ENCODE results near the gene SLAMF8. TPM values are rescaled to one million over a fixed set of nuclear protein-coding genes. Genes with fewer than 3 reads are reported as not detected.
A peak's percentile ranks its signal among the peaks of the same experiment; 100 is the strongest.

Gene SLAMF8
- total RNA-seq: not detected in 2 replicates
- long read RNA-seq: 0 reads

GRCh38 chr1:159826441-159827101, at the start of gene SLAMF8:
Gene SLAMF8, plus strand, starts transcription at chr1:159826873. Its CDS starts 26 bp downstream, at chr1:159826899.
- DNase-seq (ENCODE audit: low read depth, low spot score): no peak
- H3K9me3 Mint-ChIP-seq: no peaks in the 10 kb centered on the region
- H3K4me3 Mint-ChIP-seq: no peak within 1 kb of the TSS
- peaks cover under 1% of the 10 kb centered on the region for H3K4me1 Mint-ChIP-seq
- H3K36me3 Mint-ChIP-seq (ENCODE audit: low read depth): no peaks in the 10 kb centered on the region
- peaks cover 41% of the 10 kb centered on the region for H3K27me3 Mint-ChIP-seq (ENCODE audit: low read depth)
- no peak within 1 kb of the TSS for H3K27ac Mint-ChIP-seq (ENCODE audit: unreplicated experiment)
- no peak for TF ChIP-seq CTCF (conservative IDR thresholded peaks at IDR 0.05)

DNA sequence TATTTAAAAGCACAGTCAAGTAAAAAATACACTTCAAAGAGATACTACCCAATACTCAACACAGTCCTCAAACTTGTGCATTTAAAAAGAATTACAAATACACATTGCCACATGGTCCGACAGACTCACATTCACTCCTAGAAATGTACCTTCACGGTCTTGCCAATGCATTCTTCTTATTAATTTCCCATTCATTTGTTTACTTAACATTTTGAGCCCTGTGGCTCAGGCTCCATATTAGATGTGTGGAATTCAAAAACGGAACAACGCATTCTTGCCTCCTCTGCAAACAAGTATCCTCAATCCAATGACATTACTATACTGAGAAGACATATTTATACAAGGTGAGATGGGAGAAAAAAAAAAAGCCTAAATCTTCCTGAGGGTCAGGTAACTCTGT, 48.4 kb upstream of the SLAMF8 start:
- no peaks in the 10 kb centered on the region for H3K36me3 Mint-ChIP-seq (ENCODE audit: low read depth)

GRCh38 chr1:159779403-159779851, 47.2 kb upstream of the SLAMF8 start:
- no peak for TF ChIP-seq CTCF (conservative IDR thresholded peaks at IDR 0.05)
- H3K4me3 Mint-ChIP-seq: peak overlapping the region; percentile 58
- H3K27me3 Mint-ChIP-seq (ENCODE audit: low read depth): peaks cover 73% of the 10 kb centered on the region
- H3K4me1 Mint-ChIP-seq: peaks cover 8% of the 10 kb centered on the region
- peaks cover 2% of the 10 kb centered on the region for H3K9me3 Mint-ChIP-seq
- no peak overlapping the region for H3K27ac Mint-ChIP-seq (ENCODE audit: unreplicated experiment)
- H3K36me3 Mint-ChIP-seq (ENCODE audit: low read depth): peaks cover 1% of the 10 kb centered on the region
- DNase-seq (ENCODE audit: low read depth, low spot score): no peak

More for the DNA sequence above, 48.4 kb upstream of the SLAMF8 start:
- H3K9me3 Mint-ChIP-seq: peaks cover 2% of the 10 kb centered on the region
- peaks cover 8% of the 10 kb centered on the region for H3K4me1 Mint-ChIP-seq
- H3K4me3 Mint-ChIP-seq: no peak overlapping the region
- TF ChIP-seq CTCF (conservative IDR thresholded peaks at IDR 0.05): no peak
- peaks cover 77% of the 10 kb centered on the region for H3K27me3 Mint-ChIP-seq (ENCODE audit: low read depth)
- no peak for DNase-seq (ENCODE audit: low read depth, low spot score)
- no peak overlapping the region for H3K27ac Mint-ChIP-seq (ENCODE audit: unreplicated experiment)

DNA sequence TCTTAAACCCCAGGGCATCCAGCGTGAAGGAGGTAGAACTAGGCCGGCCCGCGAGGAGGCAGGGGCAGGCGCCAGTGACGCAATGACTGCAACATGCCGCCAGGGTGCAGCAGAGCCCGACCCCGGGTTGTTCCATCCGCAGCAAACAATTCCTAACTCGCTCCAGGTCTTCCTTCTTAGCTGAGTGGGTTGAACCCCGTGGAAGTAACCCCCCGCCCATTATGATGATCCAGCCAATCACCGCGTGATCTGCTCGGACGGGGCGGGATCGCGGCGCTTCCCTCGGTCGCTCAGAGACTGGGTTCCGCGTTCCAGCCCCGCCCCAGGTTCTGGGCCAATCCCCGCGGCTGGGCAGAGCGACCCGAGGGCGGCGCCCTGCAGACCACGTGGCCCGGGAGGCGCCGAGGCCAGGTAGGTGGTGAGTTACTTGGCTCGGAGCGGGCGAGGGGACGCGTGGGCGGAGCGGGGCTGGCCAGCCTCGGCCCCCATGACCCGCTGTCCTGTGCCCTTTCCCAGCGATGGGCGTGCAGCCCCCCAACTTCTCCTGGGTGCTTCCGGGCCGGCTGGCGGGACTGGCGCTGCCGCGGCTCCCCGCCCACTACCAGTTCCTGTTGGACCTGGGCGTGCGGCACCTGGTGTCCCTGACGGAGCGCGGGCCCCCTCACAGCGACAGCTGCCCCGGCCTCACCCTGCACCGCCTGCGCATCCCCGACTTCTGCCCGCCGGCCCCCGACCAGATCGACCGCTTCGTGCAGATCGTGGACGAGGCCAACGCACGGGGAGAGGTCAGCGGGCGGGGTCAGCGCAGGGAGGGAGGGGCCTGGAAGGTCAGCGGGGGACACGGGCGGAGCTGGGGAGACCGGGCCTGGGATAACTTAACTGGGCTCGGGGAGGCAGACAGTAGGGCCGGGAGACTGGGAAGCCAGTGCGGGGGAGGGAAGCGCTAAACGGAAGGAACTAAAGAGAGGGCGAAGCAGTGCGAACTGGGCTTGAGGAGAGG, 45.8 kb upstream of the SLAMF8 start, which contains the start of gene DUSP23:
DUSP23 (plus strand) TSS at position 380 of the 1,000 bp plus-strand sequence; CDS start at position 519, 139 bp downstream.
- Mint-ChIP-seq H3K27ac (ENCODE audit: unreplicated experiment) (peak within 1 kb of the TSS; percentile 43), H3K36me3 (ENCODE audit: low read depth) (peaks cover 2% of the 10 kb centered on the region), H3K27me3 (ENCODE audit: low read depth) (peaks cover 60% of the 10 kb centered on the region), H3K4me3 (peak within 1 kb of the TSS; percentile 81), H3K9me3 (peaks cover 2% of the 10 kb centered on the region), H3K4me1 (peaks cover 8% of the 10 kb centered on the region)
- peak; percentile 93 for TF ChIP-seq CTCF (conservative IDR thresholded peaks at IDR 0.05)
- DNase-seq (ENCODE audit: low read depth, low spot score): peak; percentile 85

DNA sequence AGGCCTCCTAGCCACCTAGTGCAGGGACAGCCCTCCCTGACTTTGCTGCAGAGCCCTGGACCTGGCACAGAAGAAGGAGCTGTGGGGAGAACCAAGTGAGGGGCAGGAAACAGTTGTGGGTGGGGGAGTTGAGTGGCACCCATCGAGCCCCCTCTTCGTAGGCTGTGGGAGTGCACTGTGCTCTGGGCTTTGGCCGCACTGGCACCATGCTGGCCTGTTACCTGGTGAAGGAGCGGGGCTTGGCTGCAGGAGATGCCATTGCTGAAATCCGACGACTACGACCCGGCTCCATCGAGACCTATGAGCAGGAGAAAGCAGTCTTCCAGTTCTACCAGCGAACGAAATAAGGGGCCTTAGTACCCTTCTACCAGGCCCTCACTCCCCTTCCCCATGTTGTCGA, 44.7 kb upstream of the SLAMF8 start:
- peaks cover 2% of the 10 kb centered on the region for H3K9me3 Mint-ChIP-seq
- TF ChIP-seq CTCF (conservative IDR thresholded peaks at IDR 0.05): no peak
- peaks cover 2% of the 10 kb centered on the region for H3K36me3 Mint-ChIP-seq (ENCODE audit: low read depth)
- peaks cover 54% of the 10 kb centered on the region for H3K27me3 Mint-ChIP-seq (ENCODE audit: low read depth)
- H3K4me1 Mint-ChIP-seq: peaks cover 8% of the 10 kb centered on the region
- H3K27ac Mint-ChIP-seq (ENCODE audit: unreplicated experiment): no peak overlapping the region
- DNase-seq (ENCODE audit: low read depth, low spot score): no peak
- H3K4me3 Mint-ChIP-seq: no peak overlapping the region

All from neural crest cell (in vitro differentiated cells).